Activated B cell treated with CpG ODN at 0.5 μM for 24 hours (primary cell): ENCODE results near the gene COL18A1. TPM values are rescaled to one million over a fixed set of nuclear protein-coding genes. Genes with fewer than 3 reads are reported as not detected.

Source experiments
- ATAC-seq: fragments of 200-7000 bp; cut with Tn5 transposase; one replicate; pipeline ENCODE4 v1.10.0; 2021; ENCODE audit warnings: low read depth, mild to moderate bottlenecking, moderate library complexity
- CTCF ChIA-PET: fragments of 350-600 bp; sonication (Branson Sonifier 250); formaldehyde crosslinking; loops from one replicate; lab custom pipeline; 2021; ENCODE audit warnings: antibody characterized with exemption; lab: Charles Lee
- POLR2A ChIA-PET: fragments of 350-600 bp; sonication (Branson Sonifier 250); formaldehyde crosslinking; loops from one replicate; lab custom pipeline; 2021; ENCODE audit warnings: antibody characterized with exemption; lab: Charles Lee
- DNase-seq: peaks from one replicate; pipeline ENCODE4 v3.0.0; 2022
- H3K27ac Mint-ChIP-seq: one replicate; pipeline ENCODE4 v1.8.0; 2020; ENCODE audit warnings: mixed read lengths
- H3K27me3 Mint-ChIP-seq: one replicate; pipeline ENCODE4 v1.8.0; 2021; ENCODE audit warnings: mixed read lengths
- H3K36me3 Mint-ChIP-seq: one replicate; pipeline ENCODE4 v1.8.0; 2021; ENCODE audit warnings: low read depth, mixed read lengths
- H3K4me1 Mint-ChIP-seq: one replicate; pipeline ENCODE4 v1.8.0; 2021; ENCODE audit warnings: mixed read lengths
- H3K4me3 Mint-ChIP-seq: one replicate; pipeline ENCODE4 v1.8.0; 2020; ENCODE audit warnings: mild to moderate bottlenecking, mixed read lengths
- H3K9me3 Mint-ChIP-seq: one replicate; pipeline ENCODE4 v1.8.0; 2020; ENCODE audit warnings: mixed read lengths
- CTCF ChIP-seq: fragments of 200-600 bp; IDR thresholded peaks from one replicate; pipeline ENCODE4 v1.8.0; 2022; ENCODE audit warnings: antibody characterized with exemption, mild to moderate bottlenecking
- intact Hi-C: fragments of 100-400 bp; cut with micrococcal nuclease; formaldehyde crosslinking; loops from one replicate; pipeline ENCODE4 v1.15.1; 2024
- total RNA-seq: library from RNA; stranded (reverse); gene quantifications from 2 replicates; pipeline ENCODE4 v1.2.3, GENCODE V29; 2022

The COL18A1 gene
- total RNA-seq, 1 donor from 2014 or later: 1.6 TPM

DNA sequence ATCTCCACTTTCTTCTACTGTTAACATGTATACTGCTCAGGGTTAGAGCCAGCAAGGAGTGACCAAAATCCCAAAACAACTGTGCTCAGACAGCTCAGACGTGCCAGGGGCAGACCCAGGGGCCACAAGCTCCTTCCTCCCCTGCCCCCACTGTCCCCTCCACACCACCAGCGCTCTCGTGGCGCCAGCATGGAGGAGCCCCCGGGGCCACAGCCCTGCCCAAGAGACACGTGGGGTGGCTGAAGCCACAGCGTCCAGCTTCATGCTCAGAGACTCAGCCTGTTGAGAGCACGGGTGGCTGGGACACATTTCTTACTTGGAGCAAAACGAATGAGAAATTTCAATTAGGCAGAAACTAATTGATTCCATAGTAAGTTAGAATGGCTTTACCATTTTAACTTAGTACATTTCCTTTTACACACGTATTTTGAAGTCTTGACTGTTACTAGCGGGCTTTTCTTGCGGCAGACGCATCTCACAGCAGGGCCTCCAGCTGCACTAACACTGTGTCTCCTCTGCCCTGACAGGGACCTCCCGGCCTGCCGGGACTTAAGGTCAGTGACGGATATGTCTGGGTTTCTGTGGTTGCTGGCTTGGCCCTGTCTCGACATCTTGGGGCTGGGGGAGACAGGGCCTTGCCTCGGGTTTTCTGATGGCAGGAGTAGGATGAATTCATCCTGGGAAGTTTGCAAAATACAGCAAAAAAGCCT is 83.1 kb downstream of the COL18A1 start:
- intact Hi-C loops: no loop called here
- TF ChIP-seq CTCF: no peak
- ChIA-PET POLR2A (no interaction called here), CTCF (no interaction called here)
- Mint-ChIP-seq H3K4me1 (peaks cover 3% of the 10 kb centered on the region), H3K27ac (no peak overlapping the region), H3K4me3 (no peak overlapping the region), H3K9me3 (no peaks in the 10 kb centered on the region), H3K27me3 (no peaks in the 10 kb centered on the region), H3K36me3 (no peaks in the 10 kb centered on the region)
- DNase-seq: no peak
- no peak for ATAC-seq

DNA sequence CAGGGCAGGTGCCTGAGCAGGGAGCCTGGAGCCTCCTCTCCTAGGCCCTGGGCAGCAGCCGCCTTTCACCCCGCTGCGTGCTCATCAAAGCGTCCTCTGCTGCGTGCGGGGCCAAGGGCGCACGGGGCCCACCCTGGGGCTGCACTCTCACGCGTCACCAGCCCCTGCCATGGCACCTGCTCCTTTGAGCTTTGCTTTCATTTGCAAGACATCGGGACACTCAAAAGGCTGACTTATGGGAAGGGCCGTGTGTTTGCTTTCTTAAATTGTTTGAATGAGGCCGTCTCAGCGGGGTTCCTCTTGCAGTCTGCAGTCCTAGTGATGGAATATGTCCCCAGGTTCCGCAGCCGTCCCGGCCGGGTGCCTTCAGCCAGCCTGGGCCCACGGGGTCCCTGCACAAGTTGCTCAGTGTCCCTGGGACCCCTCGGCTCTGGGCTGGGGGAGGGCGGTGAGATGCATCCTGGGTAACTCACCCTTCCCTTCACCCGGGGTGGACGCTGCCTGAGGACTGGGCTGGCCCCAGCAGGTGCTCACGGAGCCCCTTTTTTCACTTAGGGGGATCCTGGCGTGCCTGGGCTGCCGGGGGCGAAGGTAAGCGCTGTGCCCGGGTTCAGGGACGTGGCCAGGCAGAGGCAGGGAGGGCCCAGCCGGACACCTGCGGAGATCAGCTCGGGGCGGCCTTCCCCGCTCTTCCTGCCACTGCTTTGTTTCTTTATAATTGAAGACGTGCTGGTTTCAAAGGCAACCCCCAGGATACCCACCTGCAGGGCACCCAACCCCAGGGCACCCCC is 84.2 kb downstream of the COL18A1 start:
- no peaks in the 10 kb centered on the region for H3K36me3 Mint-ChIP-seq
- H3K9me3 Mint-ChIP-seq: no peaks in the 10 kb centered on the region
- no peaks in the 10 kb centered on the region for H3K4me1 Mint-ChIP-seq
- DNase-seq: no peak
- ChIA-PET POLR2A (no interaction called here), CTCF (no interaction called here)
- no peak overlapping the region for H3K4me3 Mint-ChIP-seq
- no peak for ATAC-seq
- intact Hi-C loops: no loop called here
- TF ChIP-seq CTCF: no peak
- no peak overlapping the region for H3K27ac Mint-ChIP-seq
- no peaks in the 10 kb centered on the region for H3K27me3 Mint-ChIP-seq

- intact Hi-C loops: no loop called here
- DNase-seq (no peak), ATAC-seq (no peak)
- Mint-ChIP-seq H3K27ac (no peak overlapping the region), H3K36me3 (no peaks in the 10 kb centered on the region), H3K27me3 (no peaks in the 10 kb centered on the region), H3K4me1 (no peaks in the 10 kb centered on the region), H3K4me3 (no peak overlapping the region), H3K9me3 (no peaks in the 10 kb centered on the region)
- TF ChIP-seq CTCF: no peak
- CTCF ChIA-PET: no interaction called here
- POLR2A ChIA-PET: no interaction called here
Measured at GRCh38 chr21:45489722-45489982, 84.7 kb downstream of the COL18A1 start.

GRCh38 chr21:45490049-45490731 is 85.2 kb downstream of the COL18A1 start:
- Mint-ChIP-seq H3K9me3 (no peaks in the 10 kb centered on the region), H3K4me1 (no peaks in the 10 kb centered on the region), H3K27me3 (no peaks in the 10 kb centered on the region), H3K27ac (no peak overlapping the region), H3K36me3 (no peaks in the 10 kb centered on the region), H3K4me3 (no peak overlapping the region)
- intact Hi-C loops: no loop called here
- CTCF ChIA-PET: no interaction called here
- no peak for ATAC-seq
- no peak for DNase-seq
- TF ChIP-seq CTCF: no peak
- POLR2A ChIA-PET: no interaction called here

DNA sequence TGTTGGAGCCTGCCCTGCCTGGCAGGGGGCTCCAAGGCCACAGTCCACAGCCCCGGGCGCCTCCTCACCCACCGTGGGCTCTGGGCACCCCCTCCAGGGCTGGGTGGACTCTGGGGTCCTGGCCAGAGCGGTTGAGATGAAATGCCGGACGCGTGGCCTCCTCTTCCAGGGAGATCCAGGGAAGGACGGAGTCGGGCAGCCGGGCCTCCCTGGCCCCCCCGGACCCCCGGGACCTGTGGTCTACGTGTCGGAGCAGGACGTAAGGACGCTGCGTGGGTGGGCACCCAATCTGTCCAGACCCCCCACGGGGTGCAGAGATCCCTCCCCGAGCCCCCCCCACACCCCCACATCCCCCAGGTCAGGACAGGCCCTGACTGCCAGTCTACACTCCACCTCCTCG is 86.1 kb downstream of the COL18A1 start:
- Mint-ChIP-seq H3K36me3 (no peaks in the 10 kb centered on the region), H3K4me3 (no peak overlapping the region), H3K27ac (no peak overlapping the region), H3K9me3 (no peaks in the 10 kb centered on the region), H3K4me1 (no peaks in the 10 kb centered on the region), H3K27me3 (no peaks in the 10 kb centered on the region)
- ATAC-seq: no peak
- ChIA-PET CTCF (no interaction called here), POLR2A (no interaction called here)
- TF ChIP-seq CTCF: no peak
- DNase-seq: no peak
- intact Hi-C loops: no loop called here
